SHP77 treated with DMSO at 0.1 percent for 48 hours (cell line): ENCODE results near the gene MAGEB6.
"Not testable (repeated sequence)": the region's sequence is repeated elsewhere in the genome, so short reads cannot be mapped to it uniquely, and the experiment has no call there.

Source experiments
- DNase-seq: peaks from one replicate; lab custom pipeline; 2025; lab: John Stamatoyannopoulos, UW

MAGEB6 gene

GRCh38 chrX:26192204-26192603 lies at the start of gene MAGEB6:
TSS of gene MAGEB6 (plus strand) at chrX:26192440. CDS start at chrX:26193847, 1,407 bp downstream.
- no peak for DNase-seq

- no peak for DNase-seq
These were observed 46.2 kb upstream of the MAGEB6 start for GRCh38 chrX:26146024-26146423.

GRCh38 chrX:26160301-26160700 lies 31.9 kb upstream of the MAGEB6 start, which contains the start of gene MAGEB6B:
TSS of gene MAGEB6B (plus strand) at chrX:26160601. CDS start at chrX:26160601, 0 bp downstream.
- DNase-seq: no peak

GRCh38 chrX:26203561-26203960 lies 11.3 kb downstream of the MAGEB6 start:
- no peak for DNase-seq

- not testable (repeated sequence) for DNase-seq
These were observed 12.5 kb downstream of the MAGEB6 start for GRCh38 chrX:26204717-26205116.

GRCh38 chrX:26208012-26208411 lies 15.8 kb downstream of the MAGEB6 start:
- no peak for DNase-seq

- no peak for DNase-seq
These were observed 23.6 kb downstream of the MAGEB6 start, which contains the start of gene MAGEB5 for GRCh38 chrX:26215869-26216268. TSS of gene MAGEB5 (plus strand) at chrX:26216169. CDS start at chrX:26217302, 1,133 bp downstream.

- no peak for DNase-seq
These were observed 27.1 kb downstream of the MAGEB6 start for GRCh38 chrX:26219351-26219750.

- DNase-seq: no peak
These were observed 41.9 kb downstream of the MAGEB6 start for GRCh38 chrX:26234177-26234576.
